Measurements from ENCODE around the gene SH3TC2.
"Not testable (repeated sequence)": the region's sequence is repeated elsewhere in the genome, so short reads cannot be mapped to it uniquely, and the experiment has no call there.

Gene SH3TC2

GRCh38 chr5:149063017-149063687, at the start of gene SH3TC2:
Gene SH3TC2 (minus strand): TSS chr5:149063062. CDS start chr5:149063022, 40 bp downstream.
- no peak for DNase-seq

DNA sequence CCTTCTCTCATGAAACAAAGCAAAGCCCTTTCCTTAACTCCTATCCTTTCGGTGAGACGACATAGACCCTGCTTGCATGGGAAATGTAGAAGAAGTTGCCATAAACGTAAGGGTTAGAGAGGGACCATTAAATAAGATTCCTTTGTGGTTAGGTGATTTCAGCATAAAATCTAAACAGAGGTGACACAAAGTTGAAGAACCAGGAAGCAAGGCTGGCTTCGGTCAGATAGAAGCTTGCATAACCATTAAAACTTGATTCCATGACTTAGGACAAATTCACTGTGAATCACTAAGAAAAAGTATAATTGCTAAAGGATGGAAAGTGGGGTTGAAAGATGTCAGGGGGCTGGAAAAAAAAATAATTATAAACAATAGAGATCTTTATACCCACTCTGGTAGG, 47.5 kb upstream of the SH3TC2 start:
- no peak for DNase-seq

GRCh38 chr5:149108651-149109280, 45.9 kb upstream of the SH3TC2 start:
- DNase-seq = no peak

- no peak for DNase-seq
These were observed 37.5 kb upstream of the SH3TC2 start for GRCh38 chr5:149100331-149100730.

- no peak for DNase-seq
These were observed 37.1 kb upstream of the SH3TC2 start for GRCh38 chr5:149099920-149100319.

DNA sequence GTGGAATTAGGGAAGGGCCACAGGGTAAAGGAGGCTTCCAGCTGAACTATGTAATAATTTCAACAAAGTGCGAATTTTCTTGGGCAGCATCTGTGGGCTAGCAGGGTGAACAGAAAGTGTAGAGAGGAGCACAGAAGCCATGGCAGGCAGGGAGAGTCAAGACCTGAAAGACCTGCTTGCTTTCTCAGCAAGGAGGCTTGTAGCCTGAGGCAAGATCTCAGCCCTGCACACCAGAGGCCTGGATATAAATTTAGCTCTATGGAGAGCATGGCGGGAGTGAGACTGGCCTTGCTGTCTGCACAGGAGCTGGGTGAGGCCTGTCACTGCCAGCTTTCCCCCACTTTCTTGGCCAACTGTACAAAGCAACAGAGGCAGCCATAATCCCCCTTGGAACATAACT, 32.1 kb upstream of the SH3TC2 start:
- no peak for DNase-seq

GRCh38 chr5:149093625-149094024, 30.8 kb upstream of the SH3TC2 start:
- DNase-seq = no peak

GRCh38 chr5:149089796-149090195, 26.9 kb upstream of the SH3TC2 start:
- DNase-seq = no peak

DNA sequence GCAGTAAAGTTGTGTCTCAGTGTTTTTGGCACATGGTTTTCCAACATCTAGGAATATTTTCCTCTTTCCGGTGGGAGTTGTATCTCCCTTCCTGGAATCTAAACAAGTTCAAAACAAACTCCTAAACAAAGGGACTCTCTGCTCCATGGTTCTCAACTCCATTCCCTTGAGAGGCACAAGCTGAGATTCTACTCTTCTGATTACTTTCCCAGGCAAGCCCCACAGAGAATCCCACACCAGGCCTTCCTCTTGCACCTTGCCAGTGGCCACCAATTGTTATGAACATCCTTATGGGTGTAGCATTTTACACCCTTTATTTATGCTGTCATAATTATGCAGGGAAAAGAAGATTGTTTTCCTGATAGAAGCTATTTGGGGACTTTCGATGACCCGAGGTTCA, 25.8 kb upstream of the SH3TC2 start:
- no peak for DNase-seq

DNA sequence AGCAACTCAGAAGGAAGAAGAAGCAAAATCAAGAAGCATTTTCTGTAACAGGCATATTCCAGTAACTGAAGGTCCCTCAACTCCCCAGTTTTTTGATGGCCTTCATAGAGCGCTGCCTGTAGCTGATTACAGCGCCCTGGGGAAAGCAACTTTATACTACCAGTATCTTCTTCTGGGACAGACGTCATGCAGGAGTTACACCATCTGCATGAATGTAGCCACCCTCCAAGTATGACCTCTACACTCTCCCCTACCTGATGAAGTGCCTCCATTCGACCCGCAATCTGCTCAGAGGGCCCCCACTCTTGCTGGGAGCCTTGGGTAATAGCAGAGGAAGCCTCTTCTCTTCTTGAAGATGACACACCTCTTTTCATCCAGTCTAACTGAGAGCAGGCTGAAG, 21.0 kb upstream of the SH3TC2 start:
- DNase-seq = no peak

GRCh38 chr5:149082271-149082670, 19.4 kb upstream of the SH3TC2 start:
- DNase-seq = no peak

- DNase-seq = no peak
These were observed 17.4 kb upstream of the SH3TC2 start for GRCh38 chr5:149080294-149080693.

DNA sequence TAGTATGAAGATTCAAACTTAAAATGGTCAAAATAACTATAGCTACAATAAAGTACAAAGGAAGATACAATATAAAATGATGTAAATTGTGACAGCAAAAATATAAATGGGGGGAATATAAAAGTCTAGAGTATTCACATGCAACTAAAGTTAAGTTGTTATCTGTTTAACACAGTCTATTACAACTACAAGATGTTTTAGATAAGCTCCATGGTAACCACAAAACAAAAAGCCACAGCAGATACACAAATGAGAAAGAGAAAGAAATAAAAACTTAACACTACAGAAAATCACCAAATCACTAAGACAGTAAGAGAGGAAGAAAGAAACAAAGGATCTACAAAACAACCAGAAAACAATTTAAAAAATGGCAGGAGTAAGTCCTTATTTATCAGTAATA, 17.0 kb upstream of the SH3TC2 start:
- no peak for DNase-seq

GRCh38 chr5:149074071-149074470, 11.2 kb upstream of the SH3TC2 start:
- DNase-seq = not testable (repeated sequence)

DNA sequence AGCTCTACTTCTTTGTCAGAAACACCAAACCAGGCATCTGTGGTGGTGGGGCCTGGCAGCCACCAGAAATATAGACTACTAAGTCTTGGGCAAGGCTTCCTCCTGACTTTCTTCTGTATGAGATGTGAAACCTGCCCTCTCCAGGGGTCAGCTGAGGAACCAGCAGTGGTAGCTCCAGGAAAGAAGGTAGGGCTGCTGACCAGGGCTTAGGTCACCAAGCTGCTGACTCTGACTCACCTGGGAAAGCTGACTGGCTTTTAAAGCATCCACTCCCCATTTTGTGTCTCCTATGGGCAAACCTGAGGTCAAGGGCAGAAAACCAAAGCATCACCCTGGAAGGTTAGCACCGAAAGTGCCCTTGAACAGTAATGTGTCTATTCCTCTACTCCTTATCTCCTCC, 10.4 kb upstream of the SH3TC2 start:
- DNase-seq = no peak

GRCh38 chr5:149072791-149073190, 9.9 kb upstream of the SH3TC2 start:
- no peak for DNase-seq

- no peak for DNase-seq
These were observed 9.5 kb upstream of the SH3TC2 start for GRCh38 chr5:149072376-149072775.

DNA sequence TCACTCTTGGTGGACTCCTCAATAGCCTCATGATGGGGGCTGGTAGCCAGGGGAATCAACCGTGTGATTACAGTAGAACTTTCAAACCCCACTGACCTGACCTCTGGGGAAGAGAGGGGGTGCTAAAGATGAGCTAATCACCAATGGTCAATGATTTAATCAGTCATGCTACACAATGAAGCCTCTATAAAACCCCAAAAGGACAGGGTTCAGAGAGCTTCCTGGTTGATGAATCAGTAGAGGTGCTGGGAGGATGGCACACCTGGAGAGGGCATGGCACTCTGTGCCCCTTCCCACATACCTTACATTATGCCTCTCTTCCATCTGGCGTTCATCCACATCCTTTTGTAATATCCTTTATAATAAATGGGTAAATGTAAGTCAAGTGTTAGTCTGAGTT, 8.9 kb upstream of the SH3TC2 start:
- no peak for DNase-seq

DNA sequence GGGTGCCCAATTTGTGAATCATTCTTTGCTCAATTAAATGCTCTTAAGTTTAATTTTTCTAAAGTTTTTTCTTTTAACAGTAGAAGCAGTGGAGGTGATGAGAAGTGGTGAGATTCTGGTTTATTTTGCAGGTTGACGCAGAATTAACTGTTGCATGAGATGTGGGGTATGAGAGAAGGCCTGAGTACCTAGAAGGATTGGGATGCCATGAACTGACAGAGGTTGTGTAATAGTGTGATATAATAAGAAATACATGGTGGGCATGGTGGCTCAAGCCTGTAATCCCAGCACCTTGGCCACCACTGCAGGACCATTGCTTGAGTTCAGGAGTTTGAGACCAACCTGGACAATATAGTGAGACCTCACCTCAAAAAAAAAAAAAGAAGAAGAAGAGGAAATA, 8.4 kb upstream of the SH3TC2 start:
- DNase-seq = no peak

- no peak for DNase-seq
These were observed 6.8 kb upstream of the SH3TC2 start for GRCh38 chr5:149069711-149070110.

GRCh38 chr5:149063896-149064478, 1.1 kb upstream of the SH3TC2 start:
- no peak for DNase-seq

DNA sequence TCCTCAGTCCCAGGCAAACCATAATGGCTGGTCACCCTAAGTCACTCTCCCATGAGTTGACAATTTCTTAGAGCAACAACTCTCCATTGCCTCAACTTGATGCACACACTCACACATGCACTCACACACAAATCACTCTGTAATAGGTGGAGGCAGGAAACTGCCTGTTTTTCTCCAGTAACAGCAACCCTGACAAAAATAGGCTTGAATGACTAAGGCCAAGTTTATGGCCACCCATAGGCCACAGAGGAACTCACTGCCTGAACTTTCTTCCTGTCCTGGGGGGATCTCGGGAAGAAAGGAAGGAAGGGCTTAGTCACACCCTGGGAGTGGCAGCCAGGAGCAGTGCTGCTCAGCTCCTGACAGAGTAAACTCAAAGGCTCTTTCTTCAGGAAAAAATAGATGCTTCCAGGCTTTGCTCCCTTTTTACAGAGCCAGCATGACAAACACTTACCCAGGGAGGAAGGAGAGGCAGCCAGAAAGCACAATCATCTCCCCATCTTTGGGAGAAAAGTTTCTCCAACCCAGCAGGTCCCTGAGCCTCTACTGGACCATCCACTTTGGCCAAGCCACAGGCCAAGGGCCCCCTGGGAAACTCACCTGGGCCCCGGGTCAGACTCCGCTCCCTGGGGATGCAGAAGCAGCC, 368 bp downstream of the SH3TC2 start:
- DNase-seq = no peak

DNA sequence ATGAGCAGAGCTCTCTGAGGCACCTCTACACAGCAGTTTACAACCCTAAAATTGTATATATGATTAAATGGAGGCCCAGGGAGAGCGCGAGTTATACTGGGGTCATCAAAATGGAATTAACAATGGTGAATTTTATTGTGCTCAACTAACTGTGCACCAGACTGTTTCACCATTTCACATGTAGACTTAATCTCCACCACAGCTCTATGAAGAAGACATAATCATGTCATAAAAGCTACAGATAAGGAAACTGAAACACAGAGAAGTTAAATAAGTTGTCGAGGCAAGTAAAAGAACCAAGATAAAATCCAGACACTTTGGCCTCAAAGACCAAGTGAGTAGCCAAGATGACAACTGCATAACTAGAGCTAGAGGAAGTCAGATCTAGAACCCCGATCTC, 1.5 kb downstream of the SH3TC2 start:
- DNase-seq = no peak

DNA sequence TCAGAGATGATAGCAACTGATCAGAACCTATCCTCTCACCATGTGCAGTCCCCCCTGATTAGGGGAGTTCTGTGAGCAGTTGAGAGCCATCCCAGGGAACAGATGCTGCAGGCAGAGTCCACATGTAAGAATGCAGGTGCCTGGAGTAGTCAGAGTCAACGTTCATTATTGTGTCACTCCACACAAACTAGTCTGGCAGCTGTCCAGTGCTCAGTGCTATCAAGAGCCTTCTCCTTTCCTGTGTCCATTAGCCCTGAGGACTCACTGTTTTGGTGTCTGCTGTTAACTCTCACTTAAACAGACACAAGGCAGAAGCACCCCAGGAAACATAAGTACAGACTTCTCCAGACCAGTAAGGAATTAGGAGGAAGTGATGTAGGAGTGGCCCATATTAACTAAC, 2.5 kb downstream of the SH3TC2 start:
- DNase-seq = no peak
